HEK293T (cell line): Measurements from ENCODE around the gene TFDP1.
"Not testable (repeated sequence)": the region's sequence is repeated elsewhere in the genome, so short reads cannot be mapped to it uniquely, and the experiment has no call there.

ENCODE experiments used
- CTCF ChIA-PET: fragments of 350-600 bp; formaldehyde crosslinking; extraction: SDS; loops from one replicate; lab custom pipeline; 2021; ENCODE audit warnings: antibody characterized with exemption, inconsistent platforms; lab: Yijun Ruan, JAX
- POLR2A ChIA-PET: fragments of 350-600 bp; formaldehyde crosslinking; extraction: SDS; loops from one replicate; lab custom pipeline; 2020; ENCODE audit warnings: antibody characterized with exemption, inconsistent platforms; lab: Yijun Ruan, JAX
- DNase-seq: peaks from one replicate; pipeline ENCODE4 v3.0.0; 2012; ENCODE audit warnings: mixed read lengths; ENCODE audit errors: extremely low spot score
- ARNT ChIP-seq: fragments of 450-650 bp; IDR thresholded peaks from 2 replicates; pipeline ENCODE4 v1.6.1; 2017; ENCODE audit warnings: mild to moderate bottlenecking
- BHLHE40 ChIP-seq: fragments of 450-650 bp; IDR thresholded peaks from 2 replicates; pipeline ENCODE4 v1.6.1; 2016; ENCODE audit warnings: mild to moderate bottlenecking, moderate library complexity, borderline replicate concordance
- CTBP1 ChIP-seq: fragments of 450-650 bp; IDR thresholded peaks from 2 replicates; pipeline ENCODE4 v1.6.1; 2016; ENCODE audit warnings: borderline replicate concordance
- ELF4 ChIP-seq: fragments of 450-650 bp; IDR thresholded peaks from 2 replicates; pipeline ENCODE4 v1.6.1; 2017; ENCODE audit warnings: antibody characterized with exemption
- FOXA1 ChIP-seq: fragments of 450-650 bp; IDR thresholded peaks from 2 replicates; pipeline ENCODE4 v1.6.1; 2016; ENCODE audit warnings: mild to moderate bottlenecking
- FOXK2 ChIP-seq: fragments of 450-650 bp; IDR thresholded peaks from 2 replicates; pipeline ENCODE4 v1.6.1; 2016; ENCODE audit warnings: mild to moderate bottlenecking
- FOXM1 ChIP-seq: fragments of 450-650 bp; IDR thresholded peaks from 2 replicates; pipeline ENCODE4 v1.6.1; 2017; ENCODE audit warnings: mild to moderate bottlenecking, borderline replicate concordance
- HDGF ChIP-seq: fragments of 450-650 bp; IDR thresholded peaks from 2 replicates; pipeline ENCODE4 v1.6.1; 2017; ENCODE audit warnings: antibody characterized with exemption, borderline replicate concordance
- L3MBTL2 ChIP-seq: fragments of 450-650 bp; conservative IDR thresholded peaks from 2 replicates; pipeline ENCODE4 v1.6.1; 2016; ENCODE audit warnings: mild to moderate bottlenecking
- LEF1 ChIP-seq: fragments of 450-650 bp; IDR thresholded peaks from 2 replicates; pipeline ENCODE4 v1.6.1; 2017; ENCODE audit warnings: mild to moderate bottlenecking, borderline replicate concordance
- NFRKB ChIP-seq: fragments of 450-650 bp; IDR thresholded peaks from 2 replicates; pipeline ENCODE4 v1.6.1; 2016; ENCODE audit warnings: mild to moderate bottlenecking, moderate library complexity
- SP1 ChIP-seq: fragments of 450-650 bp; IDR thresholded peaks from 2 replicates; pipeline ENCODE4 v1.6.1; 2017
- SUZ12 ChIP-seq: fragments of 450-650 bp; IDR thresholded peaks from 2 replicates; pipeline ENCODE4 v1.6.1; 2016; ENCODE audit warnings: mild to moderate bottlenecking
- TARDBP ChIP-seq: fragments of 450-650 bp; IDR thresholded peaks from 2 replicates; pipeline ENCODE4 v1.6.1; 2016
- ZNF384 ChIP-seq: fragments of 450-650 bp; IDR thresholded peaks from 2 replicates; pipeline ENCODE4 v1.6.1; 2016
- TF ChIP-seq, protein P1 (sequence below): fragments of 450-650 bp; IDR thresholded peaks from 2 replicates; pipeline ENCODE4 v1.6.1; 2016

The TFDP1 gene

DNA sequence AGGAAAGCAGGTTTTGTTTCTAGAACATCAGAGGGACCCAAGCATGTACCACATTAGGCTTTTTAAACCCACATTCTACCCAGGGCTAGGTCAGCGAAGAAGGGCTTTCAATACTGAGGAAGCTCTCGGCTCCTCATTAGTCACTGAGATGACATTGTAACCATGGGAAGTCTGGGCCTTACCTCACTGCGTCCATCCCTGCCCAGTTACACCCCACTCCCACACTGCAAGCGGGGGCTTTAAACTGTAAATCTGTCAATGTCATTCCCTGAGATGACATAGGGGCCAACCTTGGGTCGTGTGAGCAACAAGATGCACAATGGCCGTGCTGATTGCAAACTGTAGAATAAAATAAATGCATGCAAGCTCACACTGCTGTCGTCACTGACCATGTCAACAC is 21.7 kb upstream of the TFDP1 start:
- DNase-seq = no peak
- ChIA-PET CTCF (interaction anchor here (1.0 to 1.9 kb wide), 4 partner anchors 69 to 111 kb away, joined by 4 to 18 read pairs (median 8); no protein-coding TSS in a partner anchor), POLR2A (interaction anchor here (1.0 to 1.5 kb wide), 2 partner anchors 73 to 75 kb away, joined by 3 read pairs; no protein-coding TSS in a partner anchor)
- no peak for TF ChIP-seq HDGF
- TF ChIP-seq FOXK2 = no peak
- TF ChIP-seq TARDBP = no peak
- TF ChIP-seq ARNT = no peak
- TF ChIP-seq ELF4 = no peak

DNA sequence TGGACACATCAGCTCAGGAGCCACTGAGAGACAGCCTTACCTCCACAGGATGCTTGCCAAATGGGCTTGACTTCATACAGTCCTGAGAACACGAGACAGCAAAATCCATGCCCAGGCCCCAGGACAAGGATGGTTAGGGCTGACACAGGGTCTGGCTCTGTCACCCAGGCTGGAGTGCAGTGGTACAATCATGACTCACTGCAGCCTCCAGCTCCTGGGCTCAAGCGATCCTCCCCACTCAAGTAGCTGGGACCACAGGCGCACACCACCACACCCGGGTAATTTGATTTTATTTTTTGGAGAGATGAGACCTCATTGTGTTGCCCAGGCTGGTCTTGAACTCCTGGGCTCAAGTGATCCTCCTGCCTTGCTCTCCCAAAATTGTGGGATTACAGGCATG is 21.0 kb upstream of the TFDP1 start:
- CTCF ChIA-PET, DNase-seq, POLR2A ChIA-PET: not testable (repeated sequence)

GRCh38 chr13:113564331-113565023 is 20.1 kb upstream of the TFDP1 start:
- POLR2A ChIA-PET = no interaction called here

DNA sequence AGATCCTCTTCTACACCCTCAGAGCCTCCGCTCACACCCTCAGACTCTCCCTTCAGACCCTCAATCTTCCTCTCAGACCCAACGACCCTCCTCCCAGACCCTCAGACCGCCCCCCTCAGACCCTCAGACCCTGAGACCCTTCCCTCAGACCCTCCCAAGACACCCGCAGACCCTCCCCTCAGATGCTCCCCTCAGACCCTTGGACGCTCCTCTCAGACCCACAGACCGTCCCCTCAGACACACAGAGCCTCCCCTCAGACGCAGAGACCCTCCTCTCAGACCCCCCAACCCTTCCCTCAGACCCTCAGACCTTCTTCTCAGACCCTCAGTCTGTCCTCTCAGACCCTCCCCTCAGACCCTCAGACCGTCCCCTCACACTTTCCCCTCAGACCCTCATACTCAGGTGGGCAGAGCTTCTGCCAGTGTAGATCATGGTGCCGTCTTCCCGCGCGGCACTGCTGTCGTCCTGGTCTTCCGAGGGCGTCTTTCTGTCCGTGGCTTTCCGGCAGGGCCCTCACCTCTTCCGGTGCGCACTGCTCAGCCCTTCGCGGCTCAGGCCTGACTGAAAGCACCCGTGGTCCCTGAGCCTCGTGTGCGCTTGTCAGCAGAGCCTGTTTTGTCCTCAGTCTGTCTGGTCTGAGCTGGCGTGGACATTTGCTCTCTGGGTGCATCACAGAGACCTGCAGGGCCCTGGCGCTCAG is 18.9 kb upstream of the TFDP1 start:
- no peak for DNase-seq
- POLR2A ChIA-PET = no interaction called here
- CTCF ChIA-PET = no interaction called here
- TF ChIP-seq FOXK2 (no peak), FOXA1 (no peak), NFRKB (no peak), L3MBTL2 (no peak), SP1 (no peak), TARDBP (no peak), BHLHE40 (no peak), LEF1 (no peak), ZNF384 (no peak), FOXM1 (no peak), ELF4 (no peak), HDGF (no peak), CTBP1 (no peak), SUZ12 (no peak), ARNT (no peak)
- TF ChIP-seq, protein P1, sequence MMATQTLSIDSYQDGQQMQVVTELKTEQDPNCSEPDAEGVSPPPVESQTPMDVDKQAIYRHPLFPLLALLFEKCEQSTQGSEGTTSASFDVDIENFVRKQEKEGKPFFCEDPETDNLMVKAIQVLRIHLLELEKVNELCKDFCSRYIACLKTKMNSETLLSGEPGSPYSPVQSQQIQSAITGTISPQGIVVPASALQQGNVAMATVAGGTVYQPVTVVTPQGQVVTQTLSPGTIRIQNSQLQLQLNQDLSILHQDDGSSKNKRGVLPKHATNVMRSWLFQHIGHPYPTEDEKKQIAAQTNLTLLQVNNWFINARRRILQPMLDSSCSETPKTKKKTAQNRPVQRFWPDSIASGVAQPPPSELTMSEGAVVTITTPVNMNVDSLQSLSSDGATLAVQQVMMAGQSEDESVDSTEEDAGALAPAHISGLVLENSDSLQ = no peak

More at GRCh38 chr13:113564331-113565023, 20.1 kb upstream of the TFDP1 start:
- CTCF ChIA-PET = no interaction called here
- TF ChIP-seq BHLHE40 (no peak), ELF4 (no peak), SP1 (no peak)
- no peak for DNase-seq

GRCh38 chr13:113566227-113566561 is 18.4 kb upstream of the TFDP1 start:
- ChIA-PET CTCF (no interaction called here), POLR2A (no interaction called here)
- no peak for TF ChIP-seq FOXK2
- no peak for TF ChIP-seq CTBP1
- TF ChIP-seq NFRKB = no peak
- TF ChIP-seq FOXM1 = no peak
- TF ChIP-seq HDGF = no peak
- no peak for TF ChIP-seq SP1
- no peak for TF ChIP-seq ELF4
- TF ChIP-seq LEF1 = no peak
- TF ChIP-seq TARDBP = no peak

DNA sequence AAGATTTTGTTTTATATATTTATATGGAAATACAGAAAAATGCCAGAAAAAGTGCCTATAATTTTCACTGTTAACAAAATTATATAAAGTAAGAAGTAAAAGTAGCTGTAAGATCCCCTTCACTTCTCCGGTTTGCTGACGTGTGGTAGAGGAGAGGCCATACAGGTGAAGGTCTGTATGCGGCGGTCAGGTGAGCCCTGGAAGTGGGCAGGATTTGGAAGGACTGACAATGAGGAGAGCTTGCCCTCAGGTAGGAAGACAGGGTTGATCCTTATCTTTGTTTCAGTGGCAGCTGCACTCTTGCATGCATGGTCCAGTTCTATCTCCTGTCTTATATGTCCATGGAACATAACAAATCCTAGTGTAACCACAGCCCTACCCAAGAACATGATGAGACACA is 16.9 kb upstream of the TFDP1 start:
- DNase-seq = no peak
- ChIA-PET POLR2A (no interaction called here), CTCF (no interaction called here)
- TF ChIP-seq FOXM1 (no peak), ARNT (no peak), L3MBTL2 (no peak), LEF1 (no peak), SUZ12 (no peak), NFRKB (no peak), ZNF384 (no peak), FOXA1 (no peak), BHLHE40 (no peak), FOXK2 (no peak)
- TF ChIP-seq, protein P1 = no peak

More at GRCh38 chr13:113566227-113566561, 18.4 kb upstream of the TFDP1 start:
- DNase-seq = no peak

DNA sequence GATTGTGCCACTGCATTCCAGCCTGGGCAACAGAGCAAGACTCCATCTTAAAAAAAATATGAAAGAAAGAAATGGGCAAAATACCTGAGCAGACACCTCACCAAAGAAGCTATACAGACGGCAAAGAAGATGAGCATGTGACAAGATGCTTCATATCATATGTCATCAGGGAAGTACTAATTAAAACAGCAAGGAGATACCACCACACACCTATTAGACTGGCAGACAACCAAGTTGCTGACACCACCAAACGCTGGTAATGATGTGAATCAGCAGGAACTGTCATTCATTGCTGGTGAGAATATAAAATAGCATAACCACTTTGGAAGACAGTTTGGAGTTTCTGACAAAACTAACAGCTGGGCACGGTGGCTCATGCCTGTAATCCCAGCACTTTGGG is 11.5 kb upstream of the TFDP1 start:
- CTCF ChIA-PET = interaction anchor here (1.0 kb wide), 1 partner anchor 11 kb away, joined by 3 read pairs; no protein-coding TSS in a partner anchor
- POLR2A ChIA-PET = no interaction called here
- TF ChIP-seq FOXK2 = no peak
- TF ChIP-seq, protein P1 = no peak
- TF ChIP-seq ARNT = no peak
- no peak for TF ChIP-seq FOXM1
- no peak for TF ChIP-seq SUZ12
- no peak for TF ChIP-seq LEF1
- TF ChIP-seq HDGF = no peak
- no peak for TF ChIP-seq FOXA1
- no peak for TF ChIP-seq ZNF384
- no peak for TF ChIP-seq SP1
- TF ChIP-seq L3MBTL2 = no peak
- no peak for TF ChIP-seq ELF4
- TF ChIP-seq TARDBP = no peak
- no peak for DNase-seq
